Measurements from ENCODE around the gene IMP3.

IMP3 gene

DNA sequence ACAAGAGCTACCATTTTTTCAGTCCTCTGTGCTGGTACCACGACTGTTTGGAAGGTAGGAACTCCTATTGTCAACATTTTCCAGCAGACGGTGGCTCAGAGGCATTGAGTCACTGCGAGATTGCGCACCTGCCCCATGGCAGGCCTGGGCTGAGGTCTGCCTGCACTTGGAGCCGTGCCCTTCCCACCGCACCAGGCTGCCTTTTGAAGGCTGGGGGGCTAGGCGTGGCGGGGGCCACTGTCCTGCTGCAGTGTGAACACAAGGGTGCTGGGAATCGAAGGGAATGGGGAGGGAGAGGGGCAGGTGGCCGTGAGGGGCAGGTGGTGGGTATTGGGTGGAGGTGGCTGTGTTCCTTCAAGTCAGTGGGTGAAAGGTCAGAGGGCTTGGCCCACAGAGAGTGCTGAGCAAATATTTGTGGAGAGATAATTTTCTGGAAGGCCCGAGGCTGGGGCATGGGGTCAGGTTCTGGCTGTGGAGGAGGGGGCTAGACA, 24.0 kb upstream of the IMP3 start:
- TF ChIP-seq EZH2 (IDR thresholded peaks at IDR 0.05; ENCODE audit: borderline replicate concordance, low read depth, low read length, severe bottlenecking): no peak
- no peak for ATAC-seq (ENCODE audit: insufficient read depth, low read depth)
- H3K4me3 ChIP-seq (ENCODE audit: low read depth in 1 of 2, low read length in 2 of 2): no peak overlapping the region
- no peak for DNase-seq
- H3K4me1 ChIP-seq (ENCODE audit: insufficient read depth, low read length): no peaks in the 10 kb centered on the region
- H2AFZ ChIP-seq (ENCODE audit: low read depth, low read length): no peak overlapping the region
- no peak overlapping the region for H3K9ac ChIP-seq (ENCODE audit: low read depth, low read length)
- no peaks in the 10 kb centered on the region for H3K27me3 ChIP-seq (ENCODE audit: insufficient read depth, low read length, poor library complexity)
- H3K4me2 ChIP-seq (ENCODE audit: insufficient read depth, low read length): no peak overlapping the region
- H3K79me2 ChIP-seq (ENCODE audit: insufficient read depth, low read length): no peaks in the 10 kb centered on the region
- no peaks in the 10 kb centered on the region for H4K20me1 ChIP-seq (ENCODE audit: insufficient read depth, low read length)
- no peaks in the 10 kb centered on the region for H3K36me3 ChIP-seq (ENCODE audit: insufficient read depth, low read length)
- H3K9me3 ChIP-seq (ENCODE audit: insufficient read depth, low read length, severe bottlenecking): no peaks in the 10 kb centered on the region
- no peak overlapping the region for H3K27ac ChIP-seq (ENCODE audit: low read length)

DNA sequence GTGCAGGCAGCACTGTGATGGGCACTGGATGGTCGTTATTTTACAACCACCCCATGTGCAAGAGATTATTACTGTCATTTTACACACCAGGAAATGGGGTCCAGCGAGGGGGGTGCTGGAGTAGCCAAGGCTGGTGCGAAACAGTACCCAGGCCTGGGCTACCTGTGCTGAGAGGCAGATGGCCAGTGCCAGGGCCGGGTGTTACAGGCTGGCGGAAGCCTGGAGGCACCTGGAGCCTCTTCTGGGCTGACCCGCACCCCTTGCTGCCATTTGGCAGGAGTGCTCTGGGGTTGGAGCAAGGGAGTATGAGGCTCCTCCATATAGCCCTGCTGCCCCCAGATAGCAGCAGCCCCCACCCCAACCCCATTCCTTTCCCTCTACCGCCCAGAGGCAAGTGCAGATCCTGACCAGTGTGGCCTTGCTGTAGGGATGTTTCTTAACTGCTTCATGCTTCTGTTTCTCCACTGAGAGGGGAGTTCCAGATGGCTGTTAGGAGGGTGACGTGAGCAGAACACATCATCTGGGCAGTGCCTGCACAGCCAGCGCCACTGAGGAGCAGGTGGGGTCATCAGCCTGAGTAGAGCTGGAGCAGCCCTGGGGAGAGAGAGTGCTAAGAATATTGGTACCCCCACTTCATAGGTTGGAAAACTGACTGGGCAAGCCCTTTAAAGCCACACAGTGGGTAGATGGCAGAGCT, 22.9 kb upstream of the IMP3 start:
- no peaks in the 10 kb centered on the region for H4K20me1 ChIP-seq (ENCODE audit: insufficient read depth, low read length)
- H3K9me3 ChIP-seq (ENCODE audit: insufficient read depth, low read length, severe bottlenecking): no peaks in the 10 kb centered on the region
- H3K9ac ChIP-seq (ENCODE audit: low read depth, low read length): no peak overlapping the region
- no peak overlapping the region for H3K4me2 ChIP-seq (ENCODE audit: insufficient read depth, low read length)
- ATAC-seq (ENCODE audit: insufficient read depth, low read depth) (no peak), DNase-seq (no peak)
- no peak for TF ChIP-seq EZH2 (IDR thresholded peaks at IDR 0.05; ENCODE audit: borderline replicate concordance, low read depth, low read length, severe bottlenecking)
- TF ChIP-seq, protein P1, sequence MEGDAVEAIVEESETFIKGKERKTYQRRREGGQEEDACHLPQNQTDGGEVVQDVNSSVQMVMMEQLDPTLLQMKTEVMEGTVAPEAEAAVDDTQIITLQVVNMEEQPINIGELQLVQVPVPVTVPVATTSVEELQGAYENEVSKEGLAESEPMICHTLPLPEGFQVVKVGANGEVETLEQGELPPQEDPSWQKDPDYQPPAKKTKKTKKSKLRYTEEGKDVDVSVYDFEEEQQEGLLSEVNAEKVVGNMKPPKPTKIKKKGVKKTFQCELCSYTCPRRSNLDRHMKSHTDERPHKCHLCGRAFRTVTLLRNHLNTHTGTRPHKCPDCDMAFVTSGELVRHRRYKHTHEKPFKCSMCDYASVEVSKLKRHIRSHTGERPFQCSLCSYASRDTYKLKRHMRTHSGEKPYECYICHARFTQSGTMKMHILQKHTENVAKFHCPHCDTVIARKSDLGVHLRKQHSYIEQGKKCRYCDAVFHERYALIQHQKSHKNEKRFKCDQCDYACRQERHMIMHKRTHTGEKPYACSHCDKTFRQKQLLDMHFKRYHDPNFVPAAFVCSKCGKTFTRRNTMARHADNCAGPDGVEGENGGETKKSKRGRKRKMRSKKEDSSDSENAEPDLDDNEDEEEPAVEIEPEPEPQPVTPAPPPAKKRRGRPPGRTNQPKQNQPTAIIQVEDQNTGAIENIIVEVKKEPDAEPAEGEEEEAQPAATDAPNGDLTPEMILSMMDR (IDR thresholded peaks at IDR 0.05; ENCODE audit: borderline replicate concordance, extremely low read depth, low read length, poor library complexity, severe bottlenecking): no peak
- H3K27ac ChIP-seq (ENCODE audit: low read length): no peak overlapping the region
- no peak overlapping the region for H3K4me3 ChIP-seq (ENCODE audit: low read depth in 1 of 2, low read length in 2 of 2)
- no peaks in the 10 kb centered on the region for H3K27me3 ChIP-seq (ENCODE audit: insufficient read depth, low read length, poor library complexity)
- H3K4me1 ChIP-seq (ENCODE audit: insufficient read depth, low read length): no peaks in the 10 kb centered on the region
- no peaks in the 10 kb centered on the region for H3K79me2 ChIP-seq (ENCODE audit: insufficient read depth, low read length)
- no peak overlapping the region for H2AFZ ChIP-seq (ENCODE audit: low read depth, low read length)
- H3K36me3 ChIP-seq (ENCODE audit: insufficient read depth, low read length): no peaks in the 10 kb centered on the region

DNA sequence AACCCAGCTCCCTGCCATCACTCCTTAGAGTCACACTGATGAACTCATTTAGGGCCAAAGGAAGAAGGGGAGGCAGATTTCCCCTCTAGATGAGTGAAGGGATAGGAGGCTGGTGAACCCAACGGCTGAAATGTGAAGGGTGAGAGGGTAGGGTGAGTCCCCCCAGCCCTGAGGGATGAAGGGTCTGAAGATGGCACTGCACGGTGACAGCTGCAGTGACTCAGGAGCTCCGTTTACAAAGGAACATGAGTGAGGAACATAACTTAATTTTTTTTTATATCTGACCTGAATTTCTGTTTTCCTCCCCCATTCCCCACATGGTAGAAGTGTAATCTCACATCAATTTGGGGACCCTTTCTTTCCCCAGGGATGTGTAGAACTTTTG, 21.7 kb upstream of the IMP3 start:
- no peak for DNase-seq
- no peaks in the 10 kb centered on the region for H3K4me1 ChIP-seq (ENCODE audit: insufficient read depth, low read length)
- ATAC-seq (ENCODE audit: insufficient read depth, low read depth): no peak
- no peaks in the 10 kb centered on the region for H4K20me1 ChIP-seq (ENCODE audit: insufficient read depth, low read length)
- no peaks in the 10 kb centered on the region for H3K9me3 ChIP-seq (ENCODE audit: insufficient read depth, low read length, severe bottlenecking)
- H3K4me3 ChIP-seq (ENCODE audit: low read depth in 1 of 2, low read length in 2 of 2): no peak overlapping the region
- no peak overlapping the region for H3K4me2 ChIP-seq (ENCODE audit: insufficient read depth, low read length)
- H2AFZ ChIP-seq (ENCODE audit: low read depth, low read length): no peak overlapping the region
- no peaks in the 10 kb centered on the region for H3K36me3 ChIP-seq (ENCODE audit: insufficient read depth, low read length)
- no peaks in the 10 kb centered on the region for H3K79me2 ChIP-seq (ENCODE audit: insufficient read depth, low read length)
- TF ChIP-seq, protein P1 (IDR thresholded peaks at IDR 0.05; ENCODE audit: borderline replicate concordance, extremely low read depth, low read length, poor library complexity, severe bottlenecking): no peak
- TF ChIP-seq EZH2 (IDR thresholded peaks at IDR 0.05; ENCODE audit: borderline replicate concordance, low read depth, low read length, severe bottlenecking): no peak
- no peaks in the 10 kb centered on the region for H3K27me3 ChIP-seq (ENCODE audit: insufficient read depth, low read length, poor library complexity)
- H3K27ac ChIP-seq (ENCODE audit: low read length): no peak overlapping the region
- no peak overlapping the region for H3K9ac ChIP-seq (ENCODE audit: low read depth, low read length)

DNA sequence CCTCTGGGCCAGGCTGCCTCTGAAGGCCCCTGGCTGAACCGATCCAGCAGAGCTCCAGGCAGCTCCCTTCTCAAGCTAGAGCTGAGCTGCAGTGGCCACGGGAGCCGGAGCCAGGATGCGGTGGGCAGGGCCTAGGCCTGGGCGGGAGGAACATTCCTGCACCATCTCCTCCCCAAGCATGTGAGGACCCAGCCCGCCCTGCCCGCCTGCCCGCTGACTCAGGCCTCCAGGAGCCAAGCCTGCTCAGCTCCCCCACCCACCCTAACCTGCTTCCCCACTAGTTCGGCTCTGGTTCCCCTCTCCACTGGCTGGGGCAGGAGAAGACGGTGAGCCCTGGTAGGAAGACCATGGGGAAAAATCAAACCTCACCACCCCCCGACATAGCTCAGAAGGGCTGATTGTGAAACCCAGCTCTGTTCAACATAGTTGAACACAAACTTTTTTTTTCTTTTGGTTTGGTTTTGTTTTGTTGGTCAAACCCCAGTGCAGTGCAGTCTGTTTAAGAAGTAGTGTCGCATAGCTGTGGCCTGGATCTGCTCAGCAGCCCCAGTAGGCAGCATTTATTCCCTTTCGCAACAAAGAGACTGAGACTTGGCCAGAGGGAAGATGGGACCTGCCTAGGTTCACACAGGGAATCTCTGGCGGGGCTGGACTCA, 21.2 kb upstream of the IMP3 start:
- DNase-seq (no peak), ATAC-seq (ENCODE audit: insufficient read depth, low read depth) (no peak)
- no peaks in the 10 kb centered on the region for H3K36me3 ChIP-seq (ENCODE audit: insufficient read depth, low read length)
- TF ChIP-seq, protein P1 (IDR thresholded peaks at IDR 0.05; ENCODE audit: borderline replicate concordance, extremely low read depth, low read length, poor library complexity, severe bottlenecking): no peak
- no peak for TF ChIP-seq EZH2 (IDR thresholded peaks at IDR 0.05; ENCODE audit: borderline replicate concordance, low read depth, low read length, severe bottlenecking)
- no peaks in the 10 kb centered on the region for H3K4me1 ChIP-seq (ENCODE audit: insufficient read depth, low read length)
- H3K27me3 ChIP-seq (ENCODE audit: insufficient read depth, low read length, poor library complexity): no peaks in the 10 kb centered on the region
- H3K79me2 ChIP-seq (ENCODE audit: insufficient read depth, low read length): no peaks in the 10 kb centered on the region
- H3K9ac ChIP-seq (ENCODE audit: low read depth, low read length): no peak overlapping the region
- H3K27ac ChIP-seq (ENCODE audit: low read length): no peak overlapping the region
- no peak overlapping the region for H2AFZ ChIP-seq (ENCODE audit: low read depth, low read length)
- no peaks in the 10 kb centered on the region for H4K20me1 ChIP-seq (ENCODE audit: insufficient read depth, low read length)
- no peaks in the 10 kb centered on the region for H3K9me3 ChIP-seq (ENCODE audit: insufficient read depth, low read length, severe bottlenecking)
- H3K4me3 ChIP-seq (ENCODE audit: low read depth in 1 of 2, low read length in 2 of 2): no peak overlapping the region
- H3K4me2 ChIP-seq (ENCODE audit: insufficient read depth, low read length): no peak overlapping the region
